Stimulated activated CD8-positive, alpha-beta memory T cell treated with anti-CD3 and anti-CD28 coated beads, Interleukin-4, amount 100 ng/mL, for 4 hours (primary cell): ENCODE results near the gene CCDC169.
"Not testable (repeated sequence)": the region's sequence is repeated elsewhere in the genome, so short reads cannot be mapped to it uniquely, and the experiment has no call there.

Experiments used
- DNase-seq, 2 donors: peaks; one replicate each; pipeline ENCODE4 v3.0.0-alpha.2; 2020; ENCODE audit warnings: low read depth in 2 of 2, low spot score in 1 of 2

CCDC169 gene

GRCh38 chr13:36297366-36298338 lies at the start of gene CCDC169:
Gene CCDC169, minus strand, starts transcription at chr13:36297814. Its CDS starts 95 bp downstream, at chr13:36297719.
- DNase-seq: peak; percentile 14 to 18

GRCh38 chr13:36346222-36347083 lies 48.8 kb upstream of the CCDC169 start, which contains the start of gene SPART:
Gene SPART, minus strand, starts transcription at chr13:36346394. Its CDS starts 10,564 bp downstream, at chr13:36335830.
- DNase-seq: peak; percentile 66 to 73

GRCh38 chr13:36345438-36346221 lies 48.0 kb upstream of the CCDC169 start:
- DNase-seq: peak in 1 of 2 donors; percentile 7

- DNase-seq: no peak
Observed at GRCh38 chr13:36344886-36345437, 47.3 kb upstream of the CCDC169 start.

GRCh38 chr13:36344173-36344572 lies 46.6 kb upstream of the CCDC169 start:
- DNase-seq: no peak

- DNase-seq: no peak
Observed at GRCh38 chr13:36343766-36344165, 46.2 kb upstream of the CCDC169 start.

- no peak for DNase-seq
Observed at GRCh38 chr13:36342715-36343114, 45.1 kb upstream of the CCDC169 start.

- no peak for DNase-seq
Observed at GRCh38 chr13:36341718-36342117, 44.1 kb upstream of the CCDC169 start.

- DNase-seq: no peak
Observed at GRCh38 chr13:36339600-36340155, 42.1 kb upstream of the CCDC169 start.

- no peak for DNase-seq
Observed at GRCh38 chr13:36337938-36338641, 40.5 kb upstream of the CCDC169 start.

- DNase-seq: no peak
Observed at GRCh38 chr13:36332986-36333385, 35.4 kb upstream of the CCDC169 start.

- DNase-seq: not testable (repeated sequence)
Observed at GRCh38 chr13:36332255-36332654, 34.6 kb upstream of the CCDC169 start.

- no peak for DNase-seq
Observed at GRCh38 chr13:36331280-36331679, 33.7 kb upstream of the CCDC169 start.

- DNase-seq: no peak
Observed at GRCh38 chr13:36329361-36329760, 31.7 kb upstream of the CCDC169 start.

- DNase-seq: no peak
Observed at GRCh38 chr13:36328821-36329220, 31.2 kb upstream of the CCDC169 start.

GRCh38 chr13:36325912-36326311 lies 28.3 kb upstream of the CCDC169 start:
- DNase-seq: no peak

GRCh38 chr13:36324881-36325280 lies 27.3 kb upstream of the CCDC169 start:
- DNase-seq: not testable (repeated sequence)

- DNase-seq: no peak
Observed at GRCh38 chr13:36323951-36324566, 26.4 kb upstream of the CCDC169 start.

GRCh38 chr13:36323408-36323807 lies 25.8 kb upstream of the CCDC169 start:
- no peak for DNase-seq
